OCI-LY3 (cell line): ENCODE results near the gene CDS2.

Experiments
- EZH2phosphoT487 ChIP-seq: fragments of 200-600 bp; shearing (Covaris generic); IDR thresholded peaks from 2 replicates; pipeline ENCODE4 v1.6.1; 2018; ENCODE audit warnings: antibody characterized with exemption, mixed run types, low read depth
- TF ChIP-seq, protein P1 (sequence below): fragments of 200-600, 300-600 bp; sonication (generic); IDR thresholded peaks from 2 replicates; pipeline ENCODE4 v1.5.1; 2014; ENCODE audit warnings: antibody characterized with exemption, low read length, low read depth

DNA sequence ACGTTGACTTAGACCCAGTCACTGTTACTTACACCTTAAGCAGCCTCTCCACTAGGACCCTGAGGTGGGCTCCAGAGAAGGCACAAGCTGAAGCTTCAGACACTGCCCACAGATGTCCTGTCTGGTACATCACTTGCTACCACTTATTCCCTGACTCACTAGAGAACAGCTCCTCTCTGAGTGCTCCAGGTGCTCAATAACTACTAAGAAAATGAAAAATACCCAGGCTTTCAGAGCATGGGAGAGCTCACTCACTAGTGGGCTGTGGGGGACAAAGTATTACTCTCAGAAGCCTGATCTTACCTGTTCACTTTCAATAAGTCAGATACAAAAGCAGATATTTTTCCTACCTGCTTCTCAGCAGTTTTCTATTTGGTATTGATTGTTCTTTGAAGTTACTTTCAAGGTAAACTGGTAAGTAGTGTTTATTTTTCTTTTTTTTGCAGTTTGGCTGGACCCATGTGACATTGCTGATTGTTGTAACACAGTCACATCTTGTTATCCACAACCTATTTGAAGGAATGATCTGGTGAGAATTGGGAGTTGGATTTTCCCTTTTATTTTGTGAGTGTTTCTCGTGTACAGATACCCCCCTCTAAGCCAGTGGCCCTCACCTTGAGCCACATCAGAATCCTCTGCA, 55.9 kb downstream of the CDS2 start:
- TF ChIP-seq, protein P1, sequence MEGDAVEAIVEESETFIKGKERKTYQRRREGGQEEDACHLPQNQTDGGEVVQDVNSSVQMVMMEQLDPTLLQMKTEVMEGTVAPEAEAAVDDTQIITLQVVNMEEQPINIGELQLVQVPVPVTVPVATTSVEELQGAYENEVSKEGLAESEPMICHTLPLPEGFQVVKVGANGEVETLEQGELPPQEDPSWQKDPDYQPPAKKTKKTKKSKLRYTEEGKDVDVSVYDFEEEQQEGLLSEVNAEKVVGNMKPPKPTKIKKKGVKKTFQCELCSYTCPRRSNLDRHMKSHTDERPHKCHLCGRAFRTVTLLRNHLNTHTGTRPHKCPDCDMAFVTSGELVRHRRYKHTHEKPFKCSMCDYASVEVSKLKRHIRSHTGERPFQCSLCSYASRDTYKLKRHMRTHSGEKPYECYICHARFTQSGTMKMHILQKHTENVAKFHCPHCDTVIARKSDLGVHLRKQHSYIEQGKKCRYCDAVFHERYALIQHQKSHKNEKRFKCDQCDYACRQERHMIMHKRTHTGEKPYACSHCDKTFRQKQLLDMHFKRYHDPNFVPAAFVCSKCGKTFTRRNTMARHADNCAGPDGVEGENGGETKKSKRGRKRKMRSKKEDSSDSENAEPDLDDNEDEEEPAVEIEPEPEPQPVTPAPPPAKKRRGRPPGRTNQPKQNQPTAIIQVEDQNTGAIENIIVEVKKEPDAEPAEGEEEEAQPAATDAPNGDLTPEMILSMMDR: no peak
- no peak for TF ChIP-seq EZH2phosphoT487
